Rectal smooth muscle tissue (tissue), 1 donor: ENCODE data around the gene GSC.

Source experiments
- H3K27ac ChIP-seq: one replicate; pipeline ENCODE4 v1.7.0; 2013; ENCODE audit warnings: low read depth, low read length, inconsistent platforms
- H3K27me3 ChIP-seq: one replicate; pipeline ENCODE4 v1.7.0; 2013; ENCODE audit warnings: low read length; ENCODE audit not compliant: control insufficient read depth, insufficient read depth
- H3K36me3 ChIP-seq: one replicate; pipeline ENCODE4 v1.7.0; 2013; ENCODE audit warnings: low read length; ENCODE audit not compliant: control insufficient read depth, insufficient read depth
- H3K4me1 ChIP-seq: one replicate; pipeline ENCODE4 v1.7.0; 2013; ENCODE audit warnings: low read length; ENCODE audit not compliant: control insufficient read depth, insufficient read depth
- H3K4me3 ChIP-seq: one replicate; pipeline ENCODE4 v1.7.0; 2013; ENCODE audit warnings: low read length
- H3K9ac ChIP-seq: one replicate; pipeline ENCODE4 v1.7.0; 2013; ENCODE audit warnings: low read length

GSC gene

DNA sequence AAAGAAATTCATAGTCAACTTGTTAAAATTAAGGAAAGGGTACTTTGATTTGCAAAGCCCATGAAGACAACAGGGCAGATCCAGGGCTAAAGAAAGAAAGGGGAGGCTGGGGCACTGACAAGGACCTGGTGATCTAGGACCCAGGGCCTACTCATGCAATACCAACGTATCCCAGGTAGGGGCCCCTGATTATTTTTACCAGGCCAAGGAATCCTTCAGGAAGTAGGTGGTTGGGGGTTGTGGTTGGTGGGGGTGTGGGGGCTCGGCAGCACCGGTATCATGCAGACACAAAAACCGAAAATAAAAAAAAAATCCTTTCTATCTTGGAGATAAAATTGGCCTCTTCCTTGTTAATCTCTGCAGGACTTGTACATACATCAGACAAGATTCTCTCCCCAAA lies 47.5 kb downstream of the GSC start:
- H3K4me1 ChIP-seq = no peaks in the 10 kb centered on the region
- H3K4me3 ChIP-seq = no peak overlapping the region
- H3K27me3 ChIP-seq = no peaks in the 10 kb centered on the region
- no peak overlapping the region for H3K27ac ChIP-seq
- H3K36me3 ChIP-seq = no peaks in the 10 kb centered on the region
- H3K9ac ChIP-seq = no peak overlapping the region
